PFSK-1 (cell line): Measurements from ENCODE around the gene NLRC3.

Source experiments
- FOXP2 ChIP-seq: optimal IDR thresholded peaks from 2 replicates; pipeline ENCODE3; 2011; ENCODE audit warnings: borderline replicate concordance, control low read depth, inconsistent platforms; ENCODE audit not compliant: insufficient read depth; ENCODE audit errors: extremely low read length, extremely low read depth
- POLR2AphosphoS5 ChIP-seq: IDR thresholded peaks from 2 replicates; pipeline ENCODE4 v1.6.1; 2012; ENCODE audit warnings: low read depth, mild to moderate bottlenecking, control low read depth, low read length, moderate library complexity
- SIN3A ChIP-seq: IDR thresholded peaks from 2 replicates; pipeline ENCODE4 v1.6.1; 2012; ENCODE audit warnings: mild to moderate bottlenecking, low read length, moderate library complexity, borderline replicate concordance; ENCODE audit not compliant: insufficient read depth
- TAF1 ChIP-seq: IDR thresholded peaks from 2 replicates; pipeline ENCODE4 v1.6.1; 2012; ENCODE audit warnings: low read length, control low read depth, borderline replicate concordance; ENCODE audit not compliant: insufficient read depth
- TF ChIP-seq, protein P1 (sequence below), 2 experiments: IDR thresholded peaks; 2 replicates each; pipeline versions ENCODE4 v1.6.1 to v1.8.0; 2011 to 2012; ENCODE audit warnings: low read depth in 2 of 2, low read length in 2 of 2, control low read depth in 1 of 2, inconsistent platforms in 1 of 2, mild to moderate bottlenecking in 1 of 2, moderate library complexity in 1 of 2; ENCODE audit not compliant: insufficient read depth in 1 of 2

NLRC3 gene

DNA sequence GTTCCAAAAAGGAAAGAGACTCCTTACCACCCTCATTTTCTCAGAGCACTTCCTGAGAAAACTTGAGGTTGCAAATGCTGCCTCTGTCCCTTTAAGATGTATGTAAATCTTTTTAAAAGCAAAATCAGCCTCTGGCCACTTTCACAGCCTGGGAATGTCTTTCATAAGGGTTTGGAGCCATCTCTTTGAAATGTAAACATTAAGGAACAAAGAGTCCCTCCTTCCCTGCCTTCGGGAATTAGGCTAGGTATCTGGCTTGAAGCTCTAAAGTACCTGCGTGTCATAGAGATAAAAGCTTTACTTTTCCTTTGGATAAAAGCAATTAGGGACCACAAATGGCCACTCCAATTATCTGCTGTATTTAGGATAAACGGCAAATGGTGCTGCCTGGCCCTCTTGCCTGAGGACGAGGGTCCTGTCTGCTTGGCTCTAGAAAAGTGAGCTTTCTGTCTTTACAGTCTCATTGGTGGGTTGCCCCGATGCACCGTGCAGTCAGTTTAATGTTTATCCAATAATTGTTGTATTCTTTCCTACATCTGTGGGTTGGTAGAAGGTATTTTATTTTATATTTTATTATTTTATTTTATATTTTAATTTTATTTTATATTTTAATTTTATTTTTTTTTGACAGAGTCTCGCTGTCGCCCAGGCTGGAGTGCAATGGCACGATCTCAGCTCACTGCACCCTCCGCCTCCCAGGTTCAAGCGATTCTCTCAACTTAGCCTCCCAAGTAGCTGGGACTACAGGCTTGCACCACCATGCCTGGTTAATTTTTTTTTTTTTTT lies 23.9 kb downstream of the NLRC3 start:
- TF ChIP-seq SIN3A = no peak
- no peak for TF ChIP-seq TAF1
- TF ChIP-seq, protein P1, sequence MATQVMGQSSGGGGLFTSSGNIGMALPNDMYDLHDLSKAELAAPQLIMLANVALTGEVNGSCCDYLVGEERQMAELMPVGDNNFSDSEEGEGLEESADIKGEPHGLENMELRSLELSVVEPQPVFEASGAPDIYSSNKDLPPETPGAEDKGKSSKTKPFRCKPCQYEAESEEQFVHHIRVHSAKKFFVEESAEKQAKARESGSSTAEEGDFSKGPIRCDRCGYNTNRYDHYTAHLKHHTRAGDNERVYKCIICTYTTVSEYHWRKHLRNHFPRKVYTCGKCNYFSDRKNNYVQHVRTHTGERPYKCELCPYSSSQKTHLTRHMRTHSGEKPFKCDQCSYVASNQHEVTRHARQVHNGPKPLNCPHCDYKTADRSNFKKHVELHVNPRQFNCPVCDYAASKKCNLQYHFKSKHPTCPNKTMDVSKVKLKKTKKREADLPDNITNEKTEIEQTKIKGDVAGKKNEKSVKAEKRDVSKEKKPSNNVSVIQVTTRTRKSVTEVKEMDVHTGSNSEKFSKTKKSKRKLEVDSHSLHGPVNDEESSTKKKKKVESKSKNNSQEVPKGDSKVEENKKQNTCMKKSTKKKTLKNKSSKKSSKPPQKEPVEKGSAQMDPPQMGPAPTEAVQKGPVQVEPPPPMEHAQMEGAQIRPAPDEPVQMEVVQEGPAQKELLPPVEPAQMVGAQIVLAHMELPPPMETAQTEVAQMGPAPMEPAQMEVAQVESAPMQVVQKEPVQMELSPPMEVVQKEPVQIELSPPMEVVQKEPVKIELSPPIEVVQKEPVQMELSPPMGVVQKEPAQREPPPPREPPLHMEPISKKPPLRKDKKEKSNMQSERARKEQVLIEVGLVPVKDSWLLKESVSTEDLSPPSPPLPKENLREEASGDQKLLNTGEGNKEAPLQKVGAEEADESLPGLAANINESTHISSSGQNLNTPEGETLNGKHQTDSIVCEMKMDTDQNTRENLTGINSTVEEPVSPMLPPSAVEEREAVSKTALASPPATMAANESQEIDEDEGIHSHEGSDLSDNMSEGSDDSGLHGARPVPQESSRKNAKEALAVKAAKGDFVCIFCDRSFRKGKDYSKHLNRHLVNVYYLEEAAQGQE (IDR thresholded peaks at IDR 0.05; ENCODE audit: insufficient read depth in 1 of 2, low read depth in 2 of 2, low read length in 2 of 2) = no peak
- no peak for TF ChIP-seq FOXP2

DNA sequence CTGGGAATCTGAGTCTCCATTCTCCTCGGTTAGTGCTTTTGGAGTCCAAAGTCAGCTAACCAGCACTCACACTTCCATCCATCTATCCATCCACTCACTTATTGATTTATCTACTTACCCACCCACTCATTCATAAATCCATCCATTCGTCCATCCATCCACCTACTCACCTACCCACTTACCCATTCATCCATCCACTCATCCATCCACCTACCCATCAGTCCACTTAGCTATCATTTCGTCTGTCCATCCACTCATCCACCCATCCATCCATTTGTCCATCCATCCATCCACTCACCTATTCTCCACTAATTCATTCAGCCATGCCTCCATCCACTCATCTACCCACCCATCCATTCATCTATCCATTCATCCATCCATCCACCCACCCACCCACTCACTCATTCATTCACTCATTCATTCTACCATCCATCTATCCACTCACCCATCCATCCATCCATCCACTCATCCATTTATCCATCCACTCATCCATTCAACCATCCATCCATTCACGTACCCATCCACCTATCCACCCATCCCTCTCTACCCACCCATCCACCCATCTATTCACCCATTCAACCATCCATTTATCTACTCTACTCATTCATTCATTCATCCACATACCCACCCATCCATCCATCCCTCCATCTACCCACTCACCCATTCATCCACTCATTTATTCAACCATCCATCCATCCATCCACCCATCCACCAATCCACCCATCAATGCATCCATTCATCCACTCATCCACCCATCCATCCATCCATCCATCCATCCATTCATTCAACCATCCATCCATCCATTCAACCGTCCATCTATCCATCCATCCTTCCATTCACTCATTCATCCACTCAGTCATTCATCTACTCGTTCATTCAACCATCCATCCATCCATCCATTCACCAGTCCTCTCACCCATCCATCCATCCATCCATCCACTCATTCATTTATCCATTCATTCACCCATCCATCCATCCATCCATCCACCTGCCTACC lies 26.1 kb downstream of the NLRC3 start:
- TF ChIP-seq SIN3A = no peak

DNA sequence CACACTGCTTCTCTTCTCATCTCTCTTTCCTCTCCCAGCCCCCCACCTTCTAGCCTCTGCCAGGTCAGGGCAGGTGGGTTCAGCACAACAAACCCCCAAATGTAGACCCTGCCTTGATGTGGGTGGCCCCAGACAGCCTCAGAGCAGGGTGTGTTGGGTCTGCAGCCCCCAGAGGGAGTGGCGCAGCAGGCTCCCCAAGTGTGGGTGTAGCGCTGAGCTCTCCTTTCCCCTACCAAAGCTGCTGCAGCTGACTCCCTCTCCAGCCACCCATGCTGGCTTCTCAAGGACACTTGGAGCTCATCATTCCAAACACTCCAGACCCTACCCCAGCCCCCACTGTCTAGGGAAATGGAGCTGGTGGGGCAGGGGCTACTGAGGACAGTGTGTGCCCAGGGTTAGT lies 27.3 kb downstream of the NLRC3 start:
- no peak for TF ChIP-seq FOXP2
- TF ChIP-seq POLR2AphosphoS5 = no peak
- no peak for TF ChIP-seq SIN3A
- TF ChIP-seq, protein P1 (IDR thresholded peaks at IDR 0.05; ENCODE audit: insufficient read depth in 1 of 2, low read depth in 2 of 2, low read length in 2 of 2) = no peak
- TF ChIP-seq TAF1 = no peak

DNA sequence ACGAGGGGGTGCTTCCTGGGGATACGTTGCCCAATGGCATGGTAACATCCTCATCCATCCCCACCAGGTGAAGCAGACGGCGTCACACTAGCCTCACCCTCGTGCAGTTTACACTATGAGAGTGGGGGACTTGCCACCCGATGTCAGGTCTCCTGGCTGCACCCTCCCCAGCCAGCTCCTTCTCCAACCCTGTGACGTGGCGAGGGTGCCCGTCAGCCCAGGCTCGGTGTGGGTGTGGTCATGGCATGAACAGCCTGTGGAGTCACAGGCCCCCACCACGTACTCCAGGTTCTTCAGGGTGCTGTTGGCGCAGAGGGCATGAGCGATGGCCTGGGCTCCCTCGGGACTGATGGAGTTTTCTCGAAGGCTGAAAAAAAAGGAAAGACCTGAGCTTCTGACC lies 28.3 kb downstream of the NLRC3 start:
- TF ChIP-seq, protein P1 (IDR thresholded peaks at IDR 0.05; ENCODE audit: insufficient read depth in 1 of 2, low read depth in 2 of 2, low read length in 2 of 2) = no peak
- TF ChIP-seq FOXP2 (no peak), POLR2AphosphoS5 (no peak), TAF1 (no peak), SIN3A (no peak)

DNA sequence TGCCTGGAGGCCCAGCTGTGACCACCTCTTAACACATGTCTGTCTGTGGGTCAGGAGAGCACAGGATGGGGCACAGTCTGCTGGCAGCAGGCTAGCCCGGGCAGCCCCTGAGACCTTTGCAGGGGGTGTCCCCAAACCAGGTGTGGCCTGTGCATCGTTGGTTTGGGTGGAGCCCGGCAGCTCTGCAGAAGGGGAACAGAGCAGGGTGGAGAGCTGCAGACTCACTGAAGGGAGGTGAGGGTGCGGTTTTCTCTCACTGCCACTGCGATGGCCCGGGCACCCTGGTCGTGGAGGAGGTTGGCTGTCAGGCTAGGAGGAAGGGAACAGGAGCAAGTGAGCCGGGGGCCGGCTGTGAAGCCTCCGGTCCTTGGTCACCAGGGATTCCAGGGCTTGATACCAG lies 28.8 kb downstream of the NLRC3 start:
- TF ChIP-seq FOXP2 (no peak), POLR2AphosphoS5 (no peak), SIN3A (no peak), TAF1 (no peak)
- TF ChIP-seq, protein P1 (IDR thresholded peaks at IDR 0.05; ENCODE audit: insufficient read depth in 1 of 2, low read depth in 2 of 2, low read length in 2 of 2) = no peak
